Stimulated activated CD8-positive, alpha-beta memory T cell treated with anti-CD3 and anti-CD28 coated beads, Interleukin-12 subunit alpha, Interleukin-12 subunit beta, amount 100 ng/mL, for 24 hours (primary cell): ENCODE data around the gene PAFAH1B2.
A peak's percentile ranks its signal among the peaks of the same experiment; 100 is the strongest.
"Not testable (repeated sequence)": the region's sequence is repeated elsewhere in the genome, so short reads cannot be mapped to it uniquely, and the experiment has no call there.

Source experiments
- DNase-seq: peaks from one replicate; pipeline ENCODE4 v3.0.0-alpha.2; 2020; ENCODE audit errors: extremely low read depth

PAFAH1B2 gene

DNA sequence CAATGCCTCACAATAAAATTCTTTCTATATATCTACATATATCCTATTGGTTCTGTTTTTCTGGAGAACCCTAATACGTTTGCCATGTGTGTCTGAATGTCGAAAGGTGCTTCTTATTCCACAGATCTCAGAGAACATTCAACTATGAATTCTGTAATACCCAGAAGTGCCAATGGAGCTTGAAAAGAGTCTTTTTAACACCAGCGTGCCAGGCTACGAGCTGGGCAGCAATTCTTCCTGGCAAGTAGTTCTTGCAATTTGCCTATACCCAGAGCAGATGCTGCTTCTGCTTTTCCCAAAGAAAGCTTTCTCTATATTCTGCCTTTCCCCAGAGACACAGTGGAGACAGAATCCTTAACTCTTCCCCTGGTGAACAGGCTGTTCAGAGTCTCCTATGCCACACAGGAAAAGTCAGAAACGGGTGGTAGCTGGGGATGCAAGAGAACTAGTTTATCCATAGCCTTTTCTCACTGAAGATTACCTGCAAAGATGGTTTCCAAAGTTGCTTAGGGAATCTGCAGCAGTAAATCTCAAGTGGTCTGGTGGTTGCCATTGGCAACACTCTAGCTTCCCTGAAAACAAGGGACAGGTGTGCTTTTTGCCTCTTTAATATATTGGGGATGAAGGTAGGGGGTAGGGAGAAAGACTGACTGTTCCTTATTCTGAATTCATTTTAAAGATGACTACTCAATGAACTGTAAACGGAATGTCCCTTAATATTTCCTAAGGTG, 16.8 kb upstream of the PAFAH1B2 start:
- no peak for DNase-seq

DNA sequence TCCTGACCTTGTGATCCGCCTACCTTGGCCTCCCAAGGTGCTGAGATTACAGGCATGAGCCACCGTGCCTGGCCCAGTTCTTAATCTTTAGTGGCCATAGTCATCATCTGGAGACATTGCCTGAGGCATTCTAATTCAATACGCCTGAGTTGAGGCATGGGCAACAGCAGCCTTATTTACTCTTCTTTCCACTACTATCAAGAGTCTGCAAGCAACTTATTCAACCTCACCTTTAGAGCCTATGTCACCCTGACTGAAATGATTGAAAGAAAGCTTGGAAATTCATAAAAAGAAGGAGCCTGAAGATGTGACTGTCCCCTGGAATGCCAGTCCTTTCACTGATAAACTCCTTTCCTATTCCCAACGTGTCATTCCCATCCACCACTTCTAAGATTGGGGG, 15.8 kb upstream of the PAFAH1B2 start:
- DNase-seq, result no peak

DNA sequence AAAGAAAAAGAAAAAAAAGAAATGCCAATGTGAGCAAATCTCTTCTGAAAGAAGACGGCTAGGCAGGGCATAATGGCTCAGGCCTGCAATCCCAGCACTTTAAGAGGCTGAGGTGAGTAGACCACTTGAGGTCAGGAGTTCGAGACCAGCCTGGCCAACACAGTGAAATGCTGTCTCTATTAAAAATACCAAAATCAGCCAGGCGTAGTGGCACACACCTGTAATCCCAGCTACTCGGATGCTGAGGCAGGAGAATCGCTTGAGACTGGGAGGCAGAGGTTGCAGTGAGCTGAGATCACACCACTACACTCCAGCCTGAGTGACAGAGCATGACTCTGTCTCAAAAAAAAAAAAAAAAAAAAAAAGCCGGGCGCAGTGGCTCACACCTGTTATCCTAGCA, 13.7 kb upstream of the PAFAH1B2 start:
- not testable (repeated sequence) for DNase-seq

DNA sequence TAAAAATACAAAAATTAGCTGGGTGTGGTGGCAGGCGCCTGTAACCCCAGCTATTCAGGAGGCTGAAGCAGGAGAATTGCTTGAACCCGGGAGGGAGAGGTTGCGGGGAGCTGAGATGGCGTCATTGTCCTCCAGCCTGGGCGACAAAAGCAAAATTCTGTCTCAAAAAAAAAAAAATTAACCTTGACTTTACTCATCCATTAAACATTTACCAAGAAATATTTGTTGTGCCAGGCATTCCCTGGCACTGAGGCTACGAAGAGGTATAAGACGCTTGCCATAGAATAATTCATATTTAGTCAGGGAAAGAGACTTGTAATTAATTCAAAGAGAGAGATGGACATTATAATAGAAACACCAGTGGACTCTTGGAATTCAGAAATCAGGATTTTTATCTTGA, 13.2 kb upstream of the PAFAH1B2 start:
- DNase-seq, result no peak

DNA sequence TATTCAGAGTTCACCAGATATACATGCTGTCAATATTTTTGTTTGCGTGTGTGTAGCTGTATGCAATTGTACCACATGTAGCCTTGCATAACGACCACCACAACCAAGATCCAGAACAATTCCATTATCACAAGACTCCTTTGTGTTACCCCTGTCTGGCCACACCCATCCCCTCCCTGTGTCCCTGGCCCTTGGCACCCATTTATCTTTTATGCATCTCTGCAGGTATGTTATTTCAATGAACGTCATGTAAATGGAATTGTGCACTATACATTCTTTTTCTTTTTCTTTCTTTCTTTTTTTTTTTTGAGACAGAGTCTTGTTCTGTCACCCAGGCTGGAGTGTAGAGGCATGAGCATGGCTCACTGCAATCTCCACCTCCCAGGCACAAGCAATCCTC, 9.7 kb upstream of the PAFAH1B2 start:
- DNase-seq, result no peak

DNA sequence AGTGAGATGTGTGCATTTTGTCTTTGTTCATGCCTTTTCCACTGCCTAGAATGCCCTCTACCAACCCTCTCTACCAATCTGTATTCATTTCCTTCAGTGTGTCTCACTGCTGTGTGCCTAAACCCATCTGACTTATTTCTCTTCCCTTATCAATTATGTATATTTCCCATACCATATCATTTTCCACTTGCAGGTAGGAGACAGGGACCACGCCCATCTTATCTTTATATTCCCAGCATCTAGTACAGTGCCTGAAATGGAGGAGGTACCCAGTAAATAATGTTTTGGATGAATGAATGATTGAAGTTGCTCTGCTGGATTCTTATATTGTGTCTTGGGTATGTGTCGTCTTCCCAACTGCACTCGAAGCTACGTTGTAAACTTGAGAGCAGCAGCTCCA, 9.1 kb upstream of the PAFAH1B2 start:
- DNase-seq, result not testable (repeated sequence)

DNA sequence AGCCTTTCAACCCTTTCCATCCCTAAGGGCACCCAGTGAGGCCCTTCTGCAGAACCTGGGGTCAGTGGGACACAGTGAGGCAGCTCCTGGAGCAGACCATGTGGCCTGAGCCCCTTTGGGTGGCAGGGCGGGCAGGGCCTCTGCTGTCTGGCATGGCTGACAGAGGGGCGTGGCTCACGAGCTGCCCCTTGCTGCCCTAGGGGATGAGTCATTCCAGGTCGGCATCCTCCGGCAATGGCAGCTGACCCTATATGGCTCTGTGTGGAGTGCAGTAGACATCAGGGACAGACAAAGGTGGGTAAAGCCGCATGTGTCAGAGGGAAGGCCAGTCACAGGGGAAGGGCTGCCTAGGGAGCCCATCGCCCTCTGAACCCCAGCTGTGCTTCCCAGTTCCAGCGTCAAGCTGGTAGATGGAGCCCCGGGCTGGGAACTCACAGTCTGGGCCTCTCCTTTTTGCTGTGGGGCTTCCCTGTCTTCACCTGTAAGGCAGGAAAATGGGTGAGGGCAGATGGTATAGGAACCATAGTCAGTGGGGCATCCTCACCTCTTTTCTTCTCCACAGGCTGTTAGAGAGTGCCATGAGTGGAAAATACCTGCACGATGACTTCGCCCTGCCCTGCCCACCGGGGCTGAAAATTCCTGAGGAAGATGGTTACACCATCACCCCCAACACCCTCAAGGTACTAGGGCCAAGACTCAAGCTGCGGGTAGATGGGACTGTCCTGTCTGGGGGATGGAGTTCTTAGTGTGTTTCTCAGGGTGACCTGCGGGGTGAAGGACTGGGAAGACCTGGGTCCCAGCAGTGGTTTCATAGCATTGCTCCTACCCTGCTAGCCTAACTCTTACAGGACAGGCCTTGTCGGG, 6.6 kb upstream of the PAFAH1B2 start:
- DNase-seq, result not testable (repeated sequence)

DNA sequence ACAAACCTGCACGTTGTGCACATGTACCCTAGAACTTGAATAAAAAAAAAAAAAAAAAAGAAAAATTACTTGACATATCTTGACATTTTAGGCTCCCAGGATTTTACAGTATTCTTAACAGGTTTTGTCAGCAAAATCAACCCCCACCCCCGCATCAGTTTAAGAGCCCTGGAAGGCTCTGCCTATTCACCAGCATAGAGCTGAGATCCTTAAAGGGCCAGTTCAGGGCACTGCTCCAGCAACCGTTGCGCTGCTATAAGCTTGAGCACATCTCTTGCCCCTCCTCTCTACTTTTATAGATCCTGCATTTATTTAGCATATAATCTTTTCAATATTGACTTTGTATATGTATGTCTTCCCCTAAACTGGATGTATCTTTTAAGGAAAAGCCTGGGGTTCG, 697 bp upstream of the PAFAH1B2 start:
- DNase-seq, result no peak

DNA sequence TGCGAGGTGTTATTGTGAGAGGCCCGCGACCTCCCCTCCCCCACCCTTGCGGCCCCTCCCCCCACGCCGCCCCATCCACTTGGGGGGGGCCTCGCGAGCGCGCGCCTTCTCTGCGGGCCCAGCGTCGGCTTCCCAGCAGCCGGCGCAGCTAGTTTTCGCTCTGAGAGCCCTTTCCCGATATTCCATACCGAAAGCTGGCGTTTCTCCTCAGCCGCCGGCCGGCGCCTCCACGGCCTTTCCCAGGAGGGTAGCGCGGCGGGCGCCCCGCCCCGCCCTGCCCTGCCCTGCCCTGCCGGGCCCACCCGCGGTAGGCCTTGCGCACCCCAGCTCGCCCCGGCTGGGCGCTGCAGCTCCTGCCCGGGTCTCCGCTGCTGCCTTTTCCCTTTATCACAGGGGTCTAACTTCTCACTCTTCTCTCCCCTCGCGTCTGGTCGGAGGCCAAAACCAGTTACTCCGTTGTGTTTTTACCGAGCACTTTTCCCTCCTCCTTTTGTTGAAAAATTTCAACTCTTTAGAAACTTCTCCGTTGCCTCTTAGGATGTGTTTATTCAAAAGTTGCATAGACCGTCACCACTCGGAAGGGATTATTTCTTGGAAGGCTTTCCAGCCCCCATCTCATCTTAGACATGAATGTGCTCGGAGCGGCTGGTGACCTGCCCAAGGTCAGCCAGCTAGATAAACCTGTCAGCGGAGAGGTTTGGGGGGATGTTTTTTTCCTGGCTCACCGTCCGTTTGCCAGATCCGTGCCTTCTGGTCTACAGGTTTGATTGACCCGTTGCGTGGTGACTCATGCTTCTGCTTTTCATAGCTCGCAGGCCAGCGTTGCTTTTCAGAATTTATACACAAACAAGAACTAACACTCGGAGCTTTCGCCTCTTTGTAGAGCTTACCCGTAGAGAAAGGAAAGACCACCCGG, 648 bp downstream of the PAFAH1B2 start:
- peak; percentile 21 for DNase-seq

DNA sequence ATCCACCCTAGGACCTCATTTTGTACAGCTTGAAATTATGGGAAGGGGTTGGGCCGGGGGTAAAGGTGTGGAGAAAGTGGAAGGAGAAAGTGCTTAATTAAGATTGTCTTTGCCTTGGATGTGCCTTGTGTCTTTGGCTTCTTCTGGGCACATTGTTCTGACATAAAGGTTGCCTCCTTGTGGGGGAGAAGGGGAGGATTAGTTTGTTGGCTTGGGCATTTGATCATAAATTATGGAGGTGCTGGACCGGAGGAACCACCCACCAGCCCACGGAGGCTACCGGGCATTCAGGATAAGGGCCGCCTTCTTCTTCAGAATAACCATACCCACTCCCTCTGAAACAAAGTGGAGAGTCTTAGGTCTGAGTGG, 1.3 kb downstream of the PAFAH1B2 start:
- DNase-seq, result no peak

DNA sequence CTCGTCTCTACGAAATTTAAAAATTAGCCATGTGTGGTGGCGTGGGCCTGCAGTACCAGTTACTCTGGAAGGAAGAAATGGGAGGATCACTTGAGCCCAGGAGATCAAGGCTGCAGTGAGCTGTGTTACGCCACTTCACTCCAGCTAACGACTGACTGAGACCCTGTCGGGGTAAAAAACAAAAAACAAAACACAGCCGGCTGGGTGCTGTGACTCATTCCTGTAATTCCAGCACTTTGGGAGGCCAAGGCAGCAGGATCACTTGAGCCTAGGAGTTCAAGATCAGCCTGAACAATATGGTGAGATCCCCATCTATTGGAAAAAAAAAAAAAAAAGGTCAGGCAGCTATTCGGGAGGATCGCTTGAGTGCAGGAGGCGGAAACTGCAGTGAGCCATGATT, 2.4 kb downstream of the PAFAH1B2 start:
- no peak for DNase-seq

DNA sequence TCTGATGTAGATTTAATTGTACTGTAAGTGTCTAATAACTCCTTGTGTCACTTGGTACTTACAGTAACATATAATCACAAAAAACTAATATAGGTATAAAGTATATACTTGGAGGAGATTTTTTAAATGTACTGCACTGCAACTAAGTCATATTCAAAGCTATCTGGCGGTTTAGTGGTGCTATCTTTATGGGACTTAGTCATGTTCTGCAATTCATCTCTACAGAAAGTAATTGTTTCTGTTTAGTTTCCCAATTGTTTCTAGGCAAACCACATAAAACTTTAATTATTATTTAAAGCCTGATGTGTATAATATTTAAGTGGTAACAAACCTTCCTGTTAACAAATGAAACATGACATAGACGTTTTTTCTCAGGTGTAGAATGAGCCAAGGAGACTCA, 8.0 kb downstream of the PAFAH1B2 start:
- no peak for DNase-seq

DNA sequence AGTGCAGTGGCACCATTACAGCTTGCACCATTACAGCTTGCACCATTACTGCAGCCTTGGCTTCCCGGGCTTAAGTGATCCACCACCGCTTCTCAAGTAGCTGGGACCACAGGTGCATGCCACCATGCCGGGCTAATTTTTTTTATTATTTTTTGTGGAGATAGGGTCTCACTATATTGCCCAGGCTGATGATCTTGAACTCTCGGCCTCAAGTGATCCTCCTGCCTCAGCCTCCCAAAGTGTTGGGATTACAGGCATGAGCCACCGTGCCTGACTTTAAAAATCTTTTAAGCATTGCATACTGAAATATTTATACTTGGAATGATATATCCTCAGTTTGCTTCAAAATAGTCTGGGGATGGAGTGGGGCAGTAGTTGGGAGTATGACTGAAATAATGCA, 10.4 kb downstream of the PAFAH1B2 start:
- DNase-seq, result no peak

DNA sequence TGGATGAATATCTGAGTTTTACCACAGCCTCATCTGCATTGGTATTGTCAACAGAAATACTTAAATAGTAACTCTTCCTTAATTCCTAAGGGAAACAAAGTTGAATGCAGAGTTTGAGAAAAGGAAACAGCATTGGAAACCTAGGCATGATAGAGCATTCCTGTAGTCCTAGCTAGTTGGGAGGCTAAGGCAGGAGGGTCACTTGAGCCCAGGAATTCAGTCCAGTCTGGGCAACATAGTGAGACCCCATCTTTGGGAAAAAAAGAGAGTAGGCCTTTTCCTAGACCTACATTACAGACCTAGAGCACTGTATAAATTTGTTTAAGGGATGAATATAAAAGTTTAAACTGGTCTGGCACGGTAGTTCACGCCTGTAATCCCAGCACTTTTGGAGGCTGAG, 13.4 kb downstream of the PAFAH1B2 start:
- no peak for DNase-seq

DNA sequence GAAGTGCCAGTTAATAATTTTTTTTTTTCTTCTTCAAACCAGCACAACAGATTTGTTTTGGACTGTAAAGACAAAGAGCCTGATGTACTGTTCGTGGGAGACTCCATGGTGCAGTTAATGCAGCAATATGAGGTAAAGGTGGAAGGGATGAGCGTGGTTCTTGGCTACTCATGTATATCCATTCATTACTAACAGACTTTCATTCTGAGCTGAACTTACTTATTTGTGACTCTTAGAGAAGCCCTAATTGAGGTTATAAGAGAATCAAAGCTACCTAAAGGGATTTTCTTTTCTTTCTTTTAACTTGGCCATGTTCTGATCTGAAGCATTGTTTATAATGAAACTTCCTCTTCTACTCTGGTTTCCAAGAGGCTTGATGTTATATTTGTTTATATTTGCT, 15.8 kb downstream of the PAFAH1B2 start:
- DNase-seq, result no peak

DNA sequence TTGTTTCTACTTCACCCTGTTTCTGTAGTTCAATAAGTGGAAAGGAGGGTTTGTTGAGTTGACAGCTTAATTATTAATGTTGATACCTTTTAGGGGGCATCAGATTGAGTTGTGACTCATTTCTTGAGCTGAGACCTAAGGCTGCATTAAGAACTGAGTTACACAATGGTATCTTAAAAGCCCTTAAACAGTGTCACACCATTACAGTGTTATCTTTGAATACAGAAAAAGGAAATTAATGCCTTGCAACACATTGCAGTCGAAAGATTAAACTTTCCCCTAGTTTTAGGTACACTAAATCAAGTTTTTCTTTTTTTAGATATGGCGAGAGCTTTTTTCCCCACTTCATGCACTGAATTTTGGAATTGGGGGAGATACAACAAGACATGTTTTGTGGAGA, 16.7 kb downstream of the PAFAH1B2 start:
- no peak for DNase-seq

DNA sequence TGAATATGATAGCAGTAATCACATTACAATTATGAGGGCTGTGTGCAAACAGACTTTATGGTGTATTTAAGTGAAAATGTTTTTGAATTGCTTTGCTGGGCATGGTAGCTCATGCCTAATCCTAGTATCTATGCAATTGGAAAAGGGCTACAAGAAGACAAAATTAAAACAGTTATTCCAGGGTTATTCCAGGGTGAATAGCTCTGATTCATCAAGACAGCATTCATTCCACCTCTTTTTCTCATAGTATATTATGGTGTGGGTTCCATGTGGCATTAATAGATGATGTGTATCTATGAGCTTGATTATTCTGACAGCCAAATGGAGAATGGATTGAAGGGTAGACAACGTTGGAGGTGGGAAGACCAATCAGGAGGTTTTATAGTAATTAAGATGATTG, 22.4 kb downstream of the PAFAH1B2 start:
- no peak for DNase-seq

DNA sequence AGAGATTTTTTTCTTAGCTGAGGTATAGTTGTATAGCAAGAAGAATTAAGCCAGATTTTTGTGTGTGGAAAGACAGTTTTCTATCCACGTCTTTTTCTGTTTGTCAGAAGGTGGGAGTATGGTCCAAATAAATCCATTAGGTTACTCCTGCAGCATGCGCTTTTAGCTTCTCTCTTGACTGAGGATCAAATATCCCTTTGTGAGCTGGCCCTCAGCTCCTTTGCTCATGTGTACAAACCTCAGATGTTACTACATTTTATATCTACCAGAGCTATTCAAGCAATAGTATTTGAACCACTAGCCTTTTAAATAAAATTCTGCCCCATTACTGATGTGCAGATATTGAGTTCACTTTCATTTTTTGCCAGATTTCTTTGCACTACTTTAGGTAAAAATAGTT, 25.6 kb downstream of the PAFAH1B2 start:
- no peak for DNase-seq

DNA sequence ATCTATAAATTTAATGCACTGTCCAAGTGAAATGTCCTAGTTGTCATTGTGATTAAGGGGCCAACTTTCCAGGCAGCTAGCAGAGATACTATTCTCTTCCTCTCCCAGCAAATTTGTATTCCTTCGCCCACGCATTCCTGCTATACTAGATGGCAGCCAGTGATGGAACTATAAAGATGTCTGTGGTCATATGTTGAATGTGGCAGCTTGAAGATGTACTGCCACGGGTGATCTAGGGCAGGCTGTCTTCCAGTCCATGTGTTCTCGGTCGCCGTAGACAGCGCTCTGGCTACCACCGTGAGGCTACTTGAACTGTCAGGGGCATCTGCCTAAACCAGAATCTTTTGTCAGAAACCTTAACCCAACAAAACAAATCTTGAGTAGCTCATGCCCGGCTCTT, 26.1 kb downstream of the PAFAH1B2 start:
- DNase-seq, result no peak

DNA sequence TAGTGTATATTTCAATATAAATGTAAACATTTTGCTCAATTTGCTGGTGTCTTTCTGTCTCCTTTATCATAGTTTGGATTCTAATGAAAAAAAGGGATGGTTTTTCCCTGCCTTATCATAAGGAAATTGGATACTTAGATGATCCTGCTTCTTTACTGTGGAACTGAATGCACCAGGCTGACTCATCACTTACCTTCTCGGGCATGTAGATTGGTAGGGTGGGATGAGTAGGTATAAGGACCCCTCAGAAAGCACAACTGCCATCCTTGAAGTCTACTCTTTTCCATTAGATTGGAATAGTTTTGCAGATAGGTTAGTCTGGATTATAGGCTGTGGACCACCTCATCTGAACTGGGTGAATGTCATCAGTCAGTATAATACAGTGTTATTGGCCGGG, 26.9 kb downstream of the PAFAH1B2 start:
- no peak for DNase-seq

DNA sequence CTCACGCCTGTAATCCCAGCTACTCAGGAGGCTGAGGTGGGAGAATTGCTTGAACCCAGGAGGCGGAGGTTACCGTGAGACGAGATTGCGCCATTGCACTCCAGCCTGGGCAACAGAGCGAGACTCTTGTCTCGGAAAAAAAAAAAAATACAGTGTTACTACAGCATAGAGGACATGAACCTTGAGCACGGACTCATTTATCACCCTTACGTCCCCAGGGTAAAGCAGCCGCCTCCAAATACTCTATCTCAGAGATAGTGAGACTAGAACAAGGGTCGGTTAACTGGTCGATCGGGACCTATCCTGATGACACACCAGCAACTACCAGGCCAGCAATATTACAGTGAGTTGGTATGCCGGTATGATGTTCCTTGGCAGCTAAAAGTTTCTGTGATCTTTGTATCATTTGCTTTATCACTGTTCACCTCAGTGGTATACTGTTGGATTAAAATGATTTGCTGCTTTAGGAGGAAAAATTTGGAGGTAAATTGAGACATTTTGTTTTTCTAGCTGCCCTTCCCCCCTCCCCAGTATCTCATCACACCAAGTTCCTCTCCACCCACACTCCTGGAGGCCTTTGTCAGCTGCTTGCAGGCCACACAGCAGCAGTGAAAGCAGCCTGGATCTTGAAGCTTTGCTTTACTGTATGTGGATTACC, 27.4 kb downstream of the PAFAH1B2 start:
- DNase-seq, result no peak
